K562 (cell line): ENCODE data around the gene RSPRY1. TPM values are rescaled to one million over a fixed set of nuclear protein-coding genes. Genes with fewer than 3 reads are reported as not detected.

Experiments
- ATAC-seq: fragments of 200-7000 bp; cut with Tn5 transposase; 3 replicates; pipeline ENCODE4 v1.9.1; 2020; ENCODE audit warnings: moderate library complexity
- BruUV-seq: library from RNA; stranded (reverse); fragments of 400-500 nt; replicated peaks from 2 replicates; lab custom pipeline; 2021; lab: Mats Ljungman, UMichigan
- CTCF ChIA-PET: fragments of 300-600 bp; formaldehyde crosslinking; extraction: SDS; loops from one replicate; lab custom pipeline; 2021; ENCODE audit warnings: low intra/inter-chr PET ratio; lab: Yijun Ruan, JAX
- POLR2A ChIA-PET: fragments of 300-600, 350-650 bp; sonication (Branson Sonifier 250); formaldehyde crosslinking; extraction: SDS; loops from one replicate; lab custom pipeline; 2021; ENCODE audit warnings: antibody characterized with exemption, inconsistent platforms; lab: Yijun Ruan, JAX
- DNase-seq, 4 experiments: peaks; one replicate each; pipeline versions ENCODE4 v3.0.0 to v3.0.0-alpha.2; 2011 to 2018; ENCODE audit warnings: low spot score in 3 of 4, mixed read lengths in 3 of 4; ENCODE audit errors: extremely low read depth in 1 of 4
- FAIRE-seq: peaks from 2 replicates; lab custom pipeline; 2011; peaks lifted over from hg19 to GRCh38; lab: Jason Lieb, UNC
- H2AFZ ChIP-seq: 2 replicates; pipeline ENCODE4 v1.6.0; 2011; ENCODE audit warnings: low read depth, low read length, control low read depth, inconsistent platforms
- H3K27ac ChIP-seq: fragments of 200-600 bp; 3 replicates; pipeline ENCODE4 v1.8.0; 2011; ENCODE audit warnings: low read depth, mild to moderate bottlenecking, control low read depth, inconsistent platforms, low read length, moderate library complexity, mixed read lengths; ENCODE audit errors: extremely low read depth
- H3K27me3 ChIP-seq, 2 experiments: fragments of 300-600 bp in 1 of 2; 2 replicates in 1 of 2; 3 replicates in 1 of 2; pipeline versions ENCODE4 v1.6.0 to v1.8.0; 2011; ENCODE audit warnings: inconsistent platforms in 2 of 2, low read length in 2 of 2, mild to moderate bottlenecking in 1 of 2, mixed read lengths in 1 of 2, moderate library complexity in 1 of 2; ENCODE audit not compliant: control insufficient read depth in 2 of 2, insufficient read depth in 2 of 2
- H3K36me3 ChIP-seq: fragments of 300-600 bp; 3 replicates; pipeline ENCODE4 v1.8.0; 2011; ENCODE audit warnings: mild to moderate bottlenecking, low read length, inconsistent platforms; ENCODE audit not compliant: control insufficient read depth, insufficient read depth
- H3K4me1 ChIP-seq, 2 experiments: fragments of 200-600 bp in 1 of 2; replicated peaks in 1 of 2; 2 replicates in 1 of 2; 3 replicates in 1 of 2; pipeline versions ENCODE4 v1.5.1 to v1.8.0; 2011; ENCODE audit warnings: inconsistent platforms in 2 of 2, low read length in 2 of 2, mild to moderate bottlenecking in 1 of 2, mixed read lengths in 1 of 2, moderate library complexity in 1 of 2; ENCODE audit not compliant: control insufficient read depth in 2 of 2, insufficient read depth in 2 of 2
- H3K4me2 ChIP-seq: 2 replicates; pipeline ENCODE4 v1.6.1; 2011; ENCODE audit warnings: low read length, control low read depth, inconsistent platforms, mixed read lengths; ENCODE audit not compliant: insufficient read depth
- H3K4me3 ChIP-seq: fragments of 200-600 bp; sonication (generic), shearing (Covaris generic); 2 replicates; pipeline ENCODE4 v1.5.1; 2016; ENCODE audit warnings: control low read depth, inconsistent platforms
- H3K79me2 ChIP-seq: fragments of 200-600 bp; 3 replicates; pipeline ENCODE4 v1.8.0; 2011; ENCODE audit warnings: low read length, inconsistent platforms; ENCODE audit not compliant: control insufficient read depth, insufficient read depth
- H3K9ac ChIP-seq, 2 experiments: 2 replicates each; pipeline versions ENCODE4 v1.6.0 to v1.6.1; 2011; ENCODE audit warnings: low read depth in 2 of 2, low read length in 2 of 2, control low read depth in 1 of 2, inconsistent platforms in 1 of 2, mild to moderate bottlenecking in 1 of 2, mixed read lengths in 1 of 2; ENCODE audit not compliant: insufficient read depth in 1 of 2
- H3K9me1 ChIP-seq: one replicate; pipeline ENCODE4 v1.6.0; 2011; ENCODE audit warnings: inconsistent platforms, mild to moderate bottlenecking, low read length, moderate library complexity; ENCODE audit not compliant: control insufficient read depth, insufficient read depth
- H3K9me3 ChIP-seq: replicated peaks from 2 replicates; pipeline ENCODE4 v1.5.1; 2011; ENCODE audit warnings: low read depth, low read length, inconsistent platforms; ENCODE audit not compliant: control insufficient read depth, insufficient read depth
- H4K20me1 ChIP-seq: replicated peaks from 2 replicates; pipeline ENCODE4 v1.6.1; 2011; ENCODE audit warnings: low read length, inconsistent platforms, mixed read lengths; ENCODE audit not compliant: control insufficient read depth, insufficient read depth
- EHMT2 ChIP-seq: fragments of 450-650 bp; IDR thresholded peaks from 2 replicates; pipeline ENCODE4 v1.6.1; 2018; ENCODE audit warnings: antibody characterized with exemption
- EZH2 ChIP-seq: IDR thresholded peaks from 2 replicates; pipeline ENCODE4 v1.6.1; 2012; ENCODE audit warnings: low read depth, mild to moderate bottlenecking, inconsistent platforms, low read length, borderline replicate concordance
- FOXJ3 ChIP-seq: sonication (generic); formaldehyde crosslinking; IDR thresholded peaks from 2 replicates; pipeline ENCODE4 v1.4.0; 2020; ENCODE audit warnings: mild to moderate bottlenecking, missing genetic modification reagents
- GABPA ChIP-seq: fragments of 200-800 bp; sonication (Bioruptor generic); conservative IDR thresholded peaks from 2 replicates; pipeline ENCODE4 v1.6.1; 2016; ENCODE audit warnings: low read depth, missing genetic modification characterization, missing compliant biosample characterization
- GTF3C2 ChIP-seq: IDR thresholded peaks from 3 replicates; pipeline ENCODE4 v1.6.1; 2011; ENCODE audit warnings: borderline replicate concordance, mild to moderate bottlenecking, moderate library complexity; ENCODE audit not compliant: insufficient read length; ENCODE audit errors: extremely low read depth
- NR2C2 ChIP-seq, 2 experiments: fragments of 200-800 bp in 1 of 2; sonication (Bioruptor generic) in 1 of 2; sonication (generic) in 1 of 2; formaldehyde crosslinking in 1 of 2; IDR thresholded peaks; 2 replicates each; pipeline versions ENCODE4 v1.6.1 to v1.8.0; 2016 to 2022; ENCODE audit warnings: mild to moderate bottlenecking in 1 of 2, missing compliant biosample characterization in 1 of 2, missing genetic modification characterization in 1 of 2, missing genetic modification reagents in 1 of 2
- TCF3 ChIP-seq: sonication (generic); formaldehyde crosslinking; IDR thresholded peaks from 2 replicates; pipeline ENCODE4 v1.4.0; 2020; ENCODE audit warnings: mild to moderate bottlenecking, missing genetic modification reagents
- ZMIZ1 ChIP-seq, 2 experiments: fragments of 150-350 bp in 1 of 2; IDR thresholded peaks; 2 replicates each; pipeline ENCODE4 v1.6.1; 2012 to 2016; ENCODE audit warnings: low read depth in 2 of 2, low read length in 2 of 2, mild to moderate bottlenecking in 1 of 2, moderate library complexity in 1 of 2
- WGBS: fragments of 100-300 bp; shearing (Covaris generic); methylation state at CpG from one replicate; pipeline ENCODE4 v1.1.6; 2016; ENCODE audit warnings: low coverage, mixed read lengths; ENCODE audit not compliant: insufficient coverage; ENCODE audit errors: missing lambda C conversion rate; 5-methylcytosine and 5-hydroxymethylcytosine counted together
- in situ Hi-C: fragments of 300-500 bp; cut with MboI; formaldehyde crosslinking; loops from 4 replicates; pipeline ENCODE4 v1.15.0; 2018; ENCODE audit warnings: inconsistent platforms, mixed read lengths
- intact Hi-C: fragments of 100-400 bp; cut with micrococcal nuclease; formaldehyde crosslinking; loops from 2 replicates; pipeline ENCODE4 v1.14.2; 2022
- polyA plus RNA-seq, 8 experiments: library from polyadenylated mRNA; depleted of rRNA in 4 of 8; stranded (reverse) in 5 of 8; unstranded in 3 of 8; fragments of >200 nt; fragmentation: Nextera tagmentation in 2 of 8; fragmentation: Illumina TruSeq in 1 of 8; extraction: Ambion mirVana in 2 of 8; extraction: Trizol in 1 of 8; gene quantifications; 2 replicates each; pipeline versions ENCODE4 v1.2.1 to v1.2.3, GENCODE V29; 2011 to 2014; ENCODE audit warnings: inconsistent platforms in 1 of 8, missing spikeins in 1 of 8
- total RNA-seq, 7 experiments: library from RNA; depleted of rRNA in 6 of 7; stranded (reverse); fragments of >200 nt in 6 of 7; fragmentation: Illumina TruSeq in 2 of 7; extraction: Trizol in 2 of 7; gene quantifications; 2 replicates each; pipeline versions ENCODE4 v1.2.1 to v1.2.3, GENCODE V29; 2011 to 2021; ENCODE audit warnings: low replicate concordance in 1 of 7
- TF ChIP-seq, protein P1 (sequence below): sonication (generic); formaldehyde crosslinking; IDR thresholded peaks from 2 replicates; pipeline ENCODE4 v1.8.1; 2022; ENCODE audit warnings: missing genetic modification reagents
- TF ChIP-seq, protein P2 (sequence below): fragments of 450-650 bp; IDR thresholded peaks from 2 replicates; pipeline ENCODE4 v1.6.1; 2016; ENCODE audit warnings: mild to moderate bottlenecking

The RSPRY1 gene
- total and polyA plus RNA-seq, 9 of the 15 experiments (the other 6 are each of a cell fraction or from before 2014, with no cell fraction given), result 10.2 to 27.8 (median 20.8) TPM

DNA sequence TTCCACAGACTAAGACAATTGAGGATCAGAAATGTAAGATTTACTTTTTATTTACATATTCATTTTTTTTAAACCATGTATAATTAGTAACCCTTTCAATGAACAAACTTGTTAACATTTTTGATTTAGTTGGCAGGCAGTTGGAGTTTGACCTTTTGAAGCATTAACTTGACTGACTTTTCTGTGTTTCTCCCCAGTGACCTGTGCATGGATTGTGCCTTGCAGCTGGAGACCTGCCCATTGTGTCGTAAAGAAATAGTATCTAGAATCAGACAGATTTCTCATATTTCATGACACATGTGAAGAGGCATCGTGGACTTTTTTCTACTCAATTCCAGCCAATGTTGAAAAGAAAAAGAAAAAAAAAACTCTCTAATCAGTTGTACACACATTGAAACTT is 52.6 kb downstream of the RSPRY1 start:
- no peak for FAIRE-seq
- TF ChIP-seq EHMT2, result no peak
- no peak for TF ChIP-seq EZH2
- TF ChIP-seq, protein P1, sequence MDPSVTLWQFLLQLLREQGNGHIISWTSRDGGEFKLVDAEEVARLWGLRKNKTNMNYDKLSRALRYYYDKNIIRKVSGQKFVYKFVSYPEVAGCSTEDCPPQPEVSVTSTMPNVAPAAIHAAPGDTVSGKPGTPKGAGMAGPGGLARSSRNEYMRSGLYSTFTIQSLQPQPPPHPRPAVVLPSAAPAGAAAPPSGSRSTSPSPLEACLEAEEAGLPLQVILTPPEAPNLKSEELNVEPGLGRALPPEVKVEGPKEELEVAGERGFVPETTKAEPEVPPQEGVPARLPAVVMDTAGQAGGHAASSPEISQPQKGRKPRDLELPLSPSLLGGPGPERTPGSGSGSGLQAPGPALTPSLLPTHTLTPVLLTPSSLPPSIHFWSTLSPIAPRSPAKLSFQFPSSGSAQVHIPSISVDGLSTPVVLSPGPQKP (CRISPR knock-in tag), result no peak
- no peak for TF ChIP-seq FOXJ3 (CRISPR knock-in tag)
- no peak for TF ChIP-seq GTF3C2
- TF ChIP-seq NR2C2 (CRISPR knock-in tag; IDR thresholded peaks at IDR 0.05), result no peak
- TF ChIP-seq NR2C2 (tag; IDR thresholded peaks at IDR 0.05), result no peak
- TF ChIP-seq ZMIZ1 (IDR thresholded peaks at IDR 0.05; ENCODE audit: low read depth in 2 of 2, low read length in 2 of 2), result no peak
- TF ChIP-seq GABPA (tag), result no peak
- TF ChIP-seq, protein P2, sequence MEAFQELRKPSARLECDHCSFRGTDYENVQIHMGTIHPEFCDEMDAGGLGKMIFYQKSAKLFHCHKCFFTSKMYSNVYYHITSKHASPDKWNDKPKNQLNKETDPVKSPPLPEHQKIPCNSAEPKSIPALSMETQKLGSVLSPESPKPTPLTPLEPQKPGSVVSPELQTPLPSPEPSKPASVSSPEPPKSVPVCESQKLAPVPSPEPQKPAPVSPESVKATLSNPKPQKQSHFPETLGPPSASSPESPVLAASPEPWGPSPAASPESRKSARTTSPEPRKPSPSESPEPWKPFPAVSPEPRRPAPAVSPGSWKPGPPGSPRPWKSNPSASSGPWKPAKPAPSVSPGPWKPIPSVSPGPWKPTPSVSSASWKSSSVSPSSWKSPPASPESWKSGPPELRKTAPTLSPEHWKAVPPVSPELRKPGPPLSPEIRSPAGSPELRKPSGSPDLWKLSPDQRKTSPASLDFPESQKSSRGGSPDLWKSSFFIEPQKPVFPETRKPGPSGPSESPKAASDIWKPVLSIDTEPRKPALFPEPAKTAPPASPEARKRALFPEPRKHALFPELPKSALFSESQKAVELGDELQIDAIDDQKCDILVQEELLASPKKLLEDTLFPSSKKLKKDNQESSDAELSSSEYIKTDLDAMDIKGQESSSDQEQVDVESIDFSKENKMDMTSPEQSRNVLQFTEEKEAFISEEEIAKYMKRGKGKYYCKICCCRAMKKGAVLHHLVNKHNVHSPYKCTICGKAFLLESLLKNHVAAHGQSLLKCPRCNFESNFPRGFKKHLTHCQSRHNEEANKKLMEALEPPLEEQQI, result no peak
- TF ChIP-seq TCF3 (CRISPR knock-in tag), result no peak

More for the DNA sequence above, 52.6 kb downstream of the RSPRY1 start:
- no peaks in the 10 kb centered on the region for H3K27me3 ChIP-seq
- peaks cover 0 to 9% of the 10 kb centered on the region in 2 experiments; a peak in 2 of 5 replicates for H3K4me1 ChIP-seq
- in situ Hi-C loops (no loop called here), intact Hi-C loops (no loop called here)
- H3K4me2 ChIP-seq, result no peak overlapping the region
- 81% methylated on average over 2 of the region's 2 CpGs for WGBS
- H3K9ac ChIP-seq, result no peak overlapping the region
- no peaks in the 10 kb centered on the region for H3K9me1 ChIP-seq
- no peaks in the 10 kb centered on the region for H3K79me2 ChIP-seq
- DNase-seq (no peak), ATAC-seq (no peak)
- no peak overlapping the region for H3K4me3 ChIP-seq
- ChIA-PET CTCF (no interaction called here), POLR2A (interaction anchor here (1.2 kb wide), 1 partner anchor 14 kb away, joined by 4 read pairs; no protein-coding TSS in a partner anchor)
- no TSS peak for BruUV-seq
- peaks cover 53% of the 10 kb centered on the region for H3K36me3 ChIP-seq
- H3K27ac ChIP-seq, result no peak overlapping the region
- no peak overlapping the region for H2AFZ ChIP-seq
- no peaks in the 10 kb centered on the region for H4K20me1 ChIP-seq
- H3K9me3 ChIP-seq, result no peaks in the 10 kb centered on the region
